IMR-90 (cell line): ENCODE results near the gene FAM184A. TPM values are rescaled to one million over a fixed set of nuclear protein-coding genes. Genes with fewer than 3 reads are reported as not detected.
"Not testable (repeated sequence)": the region's sequence is repeated elsewhere in the genome, so short reads cannot be mapped to it uniquely, and the experiment has no call there.

Source experiments
- ATAC-seq: fragments of 200-7000 bp; cut with Tn5 transposase; 2 replicates; pipeline ENCODE4 v1.9.1; 2020; ENCODE audit warnings: low read depth, mild to moderate bottlenecking, moderate library complexity
- BruUV-seq: library from RNA; stranded (reverse); fragments of 400-500 nt; replicated peaks from 2 replicates; lab custom pipeline; 2021; lab: Mats Ljungman, UMichigan
- CTCF ChIA-PET: fragments of 300-600 bp; formaldehyde crosslinking; extraction: SDS; loops from one replicate; lab custom pipeline; 2021; ENCODE audit warnings: antibody characterized with exemption; lab: Yijun Ruan, JAX
- POLR2A ChIA-PET: fragments of 300-600 bp; sonication (Branson Sonifier 250); formaldehyde crosslinking; loops from one replicate; lab custom pipeline; 2022; ENCODE audit warnings: antibody characterized with exemption; ENCODE audit not compliant: unreplicated experiment; lab: Charles Lee
- DNase-seq: peaks from one replicate; pipeline ENCODE4 v3.0.0; 2013
- H2AFZ ChIP-seq: replicated peaks from 2 replicates; pipeline ENCODE3; 2013; ENCODE audit warnings: low read length, mild to moderate bottlenecking; ENCODE audit not compliant: poor library complexity
- H2AK5ac ChIP-seq: 2 replicates; pipeline ENCODE4 v1.6.1; 2013; ENCODE audit warnings: low read depth, low read length, inconsistent platforms
- H2AK9ac ChIP-seq: replicated peaks from 2 replicates; pipeline ENCODE3; 2013; ENCODE audit warnings: mild to moderate bottlenecking, low read depth, low read length, moderate library complexity; ENCODE audit not compliant: poor library complexity
- H2BK120ac ChIP-seq: 2 replicates; pipeline ENCODE4 v1.6.1; 2013; ENCODE audit warnings: low read depth, low read length, inconsistent platforms
- H2BK15ac ChIP-seq: 3 replicates; pipeline ENCODE4 v1.6.1; 2013; ENCODE audit warnings: low read depth, low read length, inconsistent platforms
- H2BK20ac ChIP-seq: 2 replicates; pipeline ENCODE4 v1.6.1; 2013; ENCODE audit warnings: low read depth, mild to moderate bottlenecking, inconsistent platforms, low read length, moderate library complexity
- H2BK5ac ChIP-seq: 2 replicates; pipeline ENCODE4 v1.6.1; 2013; ENCODE audit warnings: mild to moderate bottlenecking, low read depth, low read length, inconsistent platforms; ENCODE audit not compliant: poor library complexity, severe bottlenecking
- H3K14ac ChIP-seq: replicated peaks from 2 replicates; pipeline ENCODE4 v1.6.1; 2013; ENCODE audit warnings: low read depth, low read length, inconsistent platforms
- H3K18ac ChIP-seq: 2 replicates; pipeline ENCODE4 v1.6.1; 2013; ENCODE audit warnings: low read depth, low read length, control low read depth
- H3K23ac ChIP-seq: 2 replicates; pipeline ENCODE4 v1.6.1; 2013; ENCODE audit warnings: low read depth, low read length, inconsistent platforms
- H3K27ac ChIP-seq: 2 replicates; pipeline ENCODE4 v1.5.1; 2013; ENCODE audit warnings: mild to moderate bottlenecking, control low read depth, low read length; ENCODE audit not compliant: insufficient read depth
- H3K27me3 ChIP-seq: 2 replicates; pipeline ENCODE4 v1.6.1; 2013; ENCODE audit warnings: low read length; ENCODE audit not compliant: control insufficient read depth, insufficient read depth
- H3K36me3 ChIP-seq: 2 replicates; pipeline ENCODE4 v1.6.1; 2013; ENCODE audit warnings: low read length, mixed read lengths; ENCODE audit not compliant: control insufficient read depth, insufficient read depth
- H3K4ac ChIP-seq: 2 replicates; pipeline ENCODE4 v1.6.1; 2013; ENCODE audit warnings: low read depth, low read length, inconsistent platforms
- H3K4me1 ChIP-seq: 2 replicates; pipeline ENCODE4 v1.6.1; 2013; ENCODE audit warnings: low read length, mixed read lengths; ENCODE audit not compliant: control insufficient read depth, insufficient read depth
- H3K4me2 ChIP-seq: 2 replicates; pipeline ENCODE4 v1.6.1; 2013; ENCODE audit warnings: low read depth, mild to moderate bottlenecking, control low read depth, low read length, moderate library complexity
- H3K4me3 ChIP-seq: 2 replicates; pipeline ENCODE4 v1.5.1; 2013; ENCODE audit warnings: low read depth, mild to moderate bottlenecking, control low read depth, low read length, moderate library complexity; ENCODE audit not compliant: insufficient read depth
- H3K56ac ChIP-seq: 2 replicates; pipeline ENCODE4 v1.6.1; 2013; ENCODE audit warnings: low read length, inconsistent platforms; ENCODE audit not compliant: insufficient read depth; ENCODE audit errors: extremely low read depth
- H3K79me1 ChIP-seq, 2 experiments: 2 replicates each; pipeline ENCODE4 v1.6.1; 2013; ENCODE audit warnings: low read length in 2 of 2, inconsistent platforms in 1 of 2, low read depth in 1 of 2
- H3K9ac ChIP-seq: 2 replicates; pipeline ENCODE4 v1.6.1; 2013; ENCODE audit warnings: low read depth, low read length, control low read depth
- H3K9me1 ChIP-seq: 2 replicates; pipeline ENCODE4 v1.6.1; 2013; ENCODE audit warnings: low read length, inconsistent platforms; ENCODE audit not compliant: insufficient read depth
- H3K9me3 ChIP-seq: 2 replicates; pipeline ENCODE4 v1.6.1; 2013; ENCODE audit warnings: low read length; ENCODE audit not compliant: control insufficient read depth, insufficient read depth
- H4K20me1 ChIP-seq: 2 replicates; pipeline ENCODE4 v1.6.1; 2013; ENCODE audit warnings: low read length, inconsistent platforms; ENCODE audit not compliant: insufficient read depth
- H4K5ac ChIP-seq: 2 replicates; pipeline ENCODE4 v1.6.1; 2013; ENCODE audit warnings: mild to moderate bottlenecking, low read depth, low read length, control low read depth
- H4K8ac ChIP-seq, 2 experiments: 2 replicates each; pipeline ENCODE4 v1.6.1; 2013; ENCODE audit warnings: low read depth in 2 of 2, low read length in 2 of 2, control low read depth in 1 of 2, inconsistent platforms in 1 of 2
- H4K91ac ChIP-seq: 2 replicates; pipeline ENCODE4 v1.6.1; 2013; ENCODE audit warnings: low read depth, low read length, inconsistent platforms; ENCODE audit not compliant: insufficient read depth
- CEBPB ChIP-seq: IDR thresholded peaks from 2 replicates; pipeline ENCODE4 v1.6.1; 2012; ENCODE audit warnings: low read depth, low read length, improper control_type of control experiment
- MAZ ChIP-seq: IDR thresholded peaks from 2 replicates; pipeline ENCODE4 v1.6.1; 2012; ENCODE audit warnings: low read depth, mild to moderate bottlenecking, low read length, improper control_type of control experiment, moderate library complexity, borderline replicate concordance
- MXI1 ChIP-seq: IDR thresholded peaks from 2 replicates; pipeline ENCODE4 v1.6.1; 2012; ENCODE audit warnings: low read depth, mild to moderate bottlenecking, low read length, moderate library complexity, borderline replicate concordance
- WGBS, 2 experiments: methylation state at CpG; one replicate each; pipeline versions ENCODE4 v1.1.5 to v1.1.7; 2013; ENCODE audit warnings: missing lambda C conversion rate in 2 of 2; ENCODE audit not compliant: insufficient read length in 1 of 2; ENCODE audit errors: extremely low coverage in 2 of 2; 5-methylcytosine and 5-hydroxymethylcytosine counted together
- dilution Hi-C: fragments of 300-500 bp; cut with HindIII; formaldehyde crosslinking; loops from one replicate; pipeline ENCODE4 v1.14.3; 2018; ENCODE audit warnings: low sequenced_read_pairs; ENCODE audit not compliant: unreplicated experiment
- in situ Hi-C: fragments of 300-500 bp; cut with MboI; formaldehyde crosslinking; loops from 3 replicates; pipeline ENCODE4 v1.14.3; 2019; ENCODE audit warnings: low sequenced_read_pairs, inconsistent platforms, mixed read lengths
- intact Hi-C: fragments of 100-400 bp; cut with micrococcal nuclease; formaldehyde crosslinking; loops from 2 replicates; pipeline ENCODE4 v1.10.0; 2022
- polyA plus RNA-seq, 3 experiments: library from polyadenylated mRNA; depleted of rRNA; stranded (reverse); fragments of >200 nt; gene quantifications; 2 replicates each; pipeline ENCODE4 v1.2.3, GENCODE V29; 2012; ENCODE audit warnings: low replicate concordance in 1 of 3
- total RNA-seq: library from RNA; depleted of rRNA; stranded (reverse); fragments of >200 nt; gene quantifications from 2 replicates; pipeline ENCODE4 v1.2.3, GENCODE V29; 2012

The FAM184A gene
- total and polyA plus RNA-seq, 2 of the 4 experiments (the other 2 are of a cell fraction) = 0.03 TPM; not detected in 1

DNA sequence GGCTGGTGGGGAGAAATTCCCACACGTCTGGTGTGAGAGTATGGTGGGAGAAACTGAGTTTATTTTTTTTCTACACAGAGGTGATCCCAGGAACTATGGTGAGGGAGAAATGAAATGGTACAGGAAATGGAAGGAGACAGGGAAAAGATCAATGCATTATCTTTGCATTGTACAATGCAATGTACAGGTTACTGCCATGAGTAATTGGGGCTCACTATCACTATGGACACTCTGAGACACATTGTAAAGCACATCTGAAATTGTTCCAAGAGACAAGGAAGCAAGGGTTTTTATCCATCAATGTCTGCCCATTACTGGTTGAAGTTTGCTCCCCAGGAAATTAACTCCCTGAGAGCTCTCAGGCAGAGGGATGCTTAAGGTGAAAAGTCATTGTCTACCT is 21.7 kb upstream of the FAM184A start:
- Histone ChIP-seq H3K9me1 (no peaks in the 10 kb centered on the region), H3K23ac (no peak overlapping the region), H3K18ac (no peak overlapping the region), H2BK5ac (no peak overlapping the region), H3K14ac (no peak overlapping the region), H4K5ac (no peak overlapping the region), H3K9me3 (no peaks in the 10 kb centered on the region), H3K79me1 (no peaks in the 10 kb centered on the region), H2AK9ac (no peak overlapping the region), H3K4ac (no peak overlapping the region), H3K4me2 (no peak overlapping the region), H4K20me1 (no peaks in the 10 kb centered on the region), H2AFZ (no peak overlapping the region), H3K4me3 (no peak overlapping the region), H3K9ac (no peak overlapping the region), H3K27me3 (no peaks in the 10 kb centered on the region), H3K56ac (no peak overlapping the region), H4K91ac (no peak overlapping the region), H2BK20ac (no peak overlapping the region), H3K27ac (no peak overlapping the region), H2BK120ac (no peak overlapping the region), H3K4me1 (no peaks in the 10 kb centered on the region), H3K36me3 (no peaks in the 10 kb centered on the region), H2AK5ac (no peak overlapping the region), H2BK15ac (no peak overlapping the region), H4K8ac (no peak overlapping the region)
- CTCF ChIA-PET = interaction anchor here (0.7 kb wide), 1 partner anchor 10 kb away, joined by 3 read pairs; no protein-coding TSS in a partner anchor
- no peak for TF ChIP-seq MAZ
- no peak for TF ChIP-seq MXI1
- TF ChIP-seq CEBPB = no peak
- dilution Hi-C loops = no loop called here
- BruUV-seq = no TSS peak
- intact Hi-C loops = no loop called here
- in situ Hi-C loops = no loop called here
- DNase-seq = no peak
- POLR2A ChIA-PET = no interaction called here
- no CpG with 5 or more reads among the region's 1 CpG for WGBS, 2 experiments
- ATAC-seq = no peak

DNA sequence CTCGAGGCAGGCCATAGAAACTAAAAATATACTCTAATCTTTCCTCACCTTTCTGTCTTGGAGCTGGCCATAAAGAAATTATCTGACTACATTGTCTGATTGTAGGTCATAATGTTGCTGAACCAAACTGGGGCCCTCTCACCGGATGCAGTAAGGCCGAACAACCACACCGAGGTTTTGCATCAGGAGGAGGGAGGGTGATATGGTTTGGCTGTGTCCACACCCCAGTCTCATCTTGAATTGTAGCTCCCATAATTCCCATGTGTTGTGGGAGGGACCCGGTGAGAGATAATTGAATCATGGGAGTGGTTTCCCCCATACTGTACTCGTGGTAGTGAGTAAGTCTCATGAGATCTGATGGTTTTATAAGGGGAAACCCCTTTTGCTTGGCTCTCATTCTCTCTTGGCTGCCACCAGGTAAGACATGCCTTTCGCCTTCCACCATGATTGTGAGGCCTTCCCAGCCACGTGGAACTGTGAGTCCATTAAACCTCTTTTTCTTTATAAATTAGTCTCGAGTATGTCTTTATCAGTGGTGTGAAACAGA is 19.4 kb upstream of the FAM184A start:
- H2BK15ac ChIP-seq, H3K14ac ChIP-seq, H2AK9ac ChIP-seq, H3K4me1 ChIP-seq, DNase-seq, H3K4me3 ChIP-seq, H3K4me2 ChIP-seq, H3K9me3 ChIP-seq, H3K79me1 ChIP-seq, H3K18ac ChIP-seq, H4K5ac ChIP-seq, dilution Hi-C loops, POLR2A ChIA-PET, H2BK20ac ChIP-seq, H3K23ac ChIP-seq, H2BK120ac ChIP-seq, CTCF ChIA-PET, intact Hi-C loops, ATAC-seq, H4K20me1 ChIP-seq, H2AFZ ChIP-seq, H4K91ac ChIP-seq, H3K56ac ChIP-seq, H3K9ac ChIP-seq, H3K9me1 ChIP-seq, H3K4ac ChIP-seq, H3K27ac ChIP-seq, H3K36me3 ChIP-seq, H4K8ac ChIP-seq, BruUV-seq, H2BK5ac ChIP-seq, H3K27me3 ChIP-seq, H2AK5ac ChIP-seq: not testable (repeated sequence)
- no CpG with 5 or more reads among the region's 9 CpGs for WGBS, 2 experiments
- in situ Hi-C loops = loop anchor here (25.0 kb wide), 1 partner anchor 836 kb away; no protein-coding TSS in a partner anchor
